ENCODE measurements around the gene PREPL. TPM values are rescaled to one million over a fixed set of nuclear protein-coding genes. Genes with fewer than 3 reads are reported as not detected.

Gene PREPL
- total and polyA plus RNA-seq, 2 of the 13 experiments (the other 11 are each of a cell fraction or from before 2014, with no cell fraction given): 19.7 to 34.3 TPM

GRCh38 chr2:44291281-44292248, 69.7 kb downstream of the PREPL start (continued):
- no peak for TF ChIP-seq U2AF2 (IDR thresholded peaks at IDR 0.05; ENCODE audit: low read depth, low read length)
- TF ChIP-seq ZNF552 (CRISPR knock-in tag; IDR thresholded peaks at IDR 0.05; ENCODE audit: borderline replicate concordance): no peak
- TF ChIP-seq SKI (IDR thresholded peaks at IDR 0.05; ENCODE audit: partially characterized antibody): no peak
- TF ChIP-seq ZNF317 (CRISPR knock-in tag; IDR thresholded peaks at IDR 0.05): peak; percentile 62; the same call in 1 of the 2 replicates
- no peak for TF ChIP-seq E2F1 (CRISPR knock-in tag; IDR thresholded peaks at IDR 0.05)
- TF ChIP-seq IKZF5 (CRISPR knock-in tag; IDR thresholded peaks at IDR 0.05): peak; percentile 67; the same call in 1 of the 2 replicates
- TF ChIP-seq ZBTB43 (CRISPR knock-in tag; conservative IDR thresholded peaks at IDR 0.05): no peak; the same call in 1 of the 2 replicates
- TF ChIP-seq ZNF703 (CRISPR knock-in tag; IDR thresholded peaks at IDR 0.05; ENCODE audit: borderline replicate concordance): no peak
- TF ChIP-seq POGK (CRISPR knock-in tag; conservative IDR thresholded peaks at IDR 0.05): 0 out of 2 replicates have a peak, but pooled peaks have one; percentile 64
- TF ChIP-seq TMF1 (CRISPR knock-in tag; IDR thresholded peaks at IDR 0.05; ENCODE audit: low read depth): no peak
- TF ChIP-seq ZNF660 (CRISPR knock-in tag; IDR thresholded peaks at IDR 0.05; ENCODE audit: borderline replicate concordance, low read depth): no peak
- TF ChIP-seq ZFYVE20 (CRISPR knock-in tag; IDR thresholded peaks at IDR 0.05; ENCODE audit: borderline replicate concordance, low read depth): no peak
- TF ChIP-seq ZNF607 (CRISPR knock-in tag; IDR thresholded peaks at IDR 0.05; ENCODE audit: borderline replicate concordance): no peak
- peak; percentile 86; the same call in 1 of the 2 replicates for TF ChIP-seq IRF2 (CRISPR knock-in tag; IDR thresholded peaks at IDR 0.05)
- no peak for TF ChIP-seq ZNF569 (CRISPR knock-in tag; IDR thresholded peaks at IDR 0.05; ENCODE audit: borderline replicate concordance)
- 0 out of 2 replicates have a peak, but pooled peaks have one; percentile 41 for TF ChIP-seq PRDM10 (CRISPR knock-in tag; IDR thresholded peaks at IDR 0.05; ENCODE audit: low read depth)
- no peak for TF ChIP-seq GFI1 (CRISPR knock-in tag; IDR thresholded peaks at IDR 0.05; ENCODE audit: borderline replicate concordance)
- peak; percentile 51; the same call in 1 of the 2 replicates for TF ChIP-seq FOXA3 (CRISPR knock-in tag; IDR thresholded peaks at IDR 0.05)
